ENCODE data around the gene MAS1L. TPM values are rescaled to one million over a fixed set of nuclear protein-coding genes. Genes with fewer than 3 reads are reported as not detected.
"Not testable (repeated sequence)": the region's sequence is repeated elsewhere in the genome, so short reads cannot be mapped to it uniquely, and the experiment has no call there.

Gene MAS1L
- polyA plus RNA-seq, 10 donors: not detected

DNA sequence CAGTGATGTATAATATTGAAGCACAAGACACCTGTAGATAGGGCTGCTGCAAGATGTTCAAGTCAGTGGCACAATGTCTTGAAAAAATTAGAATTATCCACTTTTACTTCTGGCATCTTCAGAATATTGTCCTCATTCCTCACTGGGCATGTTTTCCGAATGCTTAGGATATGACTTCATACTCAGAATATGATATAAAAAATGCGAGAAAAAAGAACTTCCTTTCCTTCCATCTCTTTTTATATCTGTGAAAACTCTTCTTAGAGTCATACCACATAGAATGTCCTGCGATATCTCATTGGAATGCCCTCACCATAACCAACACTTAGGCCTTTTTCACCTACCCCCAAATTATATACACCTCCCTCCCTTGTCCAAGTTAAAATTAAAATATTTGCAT is 4.6 kb downstream of the MAS1L start:
- no peak for DNase-seq

DNA sequence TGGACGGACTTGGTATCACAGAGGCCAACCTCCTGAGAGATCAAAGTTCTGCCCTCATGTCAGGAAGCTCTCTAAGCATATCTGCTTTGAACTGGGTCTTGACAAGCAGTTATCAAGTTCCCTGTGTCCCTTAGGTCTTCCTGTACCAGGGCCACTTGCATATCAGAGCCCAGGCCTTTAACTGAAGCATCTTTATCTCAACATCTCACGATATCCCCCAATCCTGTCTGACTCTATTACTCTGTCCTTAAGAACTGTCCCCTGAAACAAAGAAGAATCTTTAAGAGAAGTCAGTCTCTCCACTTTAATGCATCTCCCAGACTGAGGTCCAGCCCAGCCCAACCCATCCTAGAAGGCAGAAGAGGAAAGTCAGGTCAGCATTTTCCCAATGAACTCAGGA is 8.2 kb downstream of the MAS1L start:
- DNase-seq: no peak

DNA sequence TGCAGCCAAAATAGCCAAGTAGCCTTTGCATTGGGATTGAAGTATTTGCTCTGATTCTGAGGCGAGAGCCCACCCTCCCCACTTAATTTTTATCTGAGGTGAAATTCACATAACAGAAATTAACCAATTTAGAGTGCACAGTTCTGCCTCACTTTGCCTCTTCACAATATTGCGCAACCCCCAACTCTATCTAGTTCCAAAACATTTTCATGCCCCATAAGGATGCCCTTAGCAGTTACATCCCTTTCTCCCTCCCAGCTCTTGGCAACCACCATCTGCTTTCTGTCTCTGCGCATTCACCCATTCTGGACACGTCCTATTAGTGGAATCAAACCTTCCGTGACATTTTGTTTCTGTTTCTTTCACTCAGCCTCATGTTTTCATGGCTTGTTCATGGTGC is 9.0 kb downstream of the MAS1L start:
- no peak for DNase-seq

DNA sequence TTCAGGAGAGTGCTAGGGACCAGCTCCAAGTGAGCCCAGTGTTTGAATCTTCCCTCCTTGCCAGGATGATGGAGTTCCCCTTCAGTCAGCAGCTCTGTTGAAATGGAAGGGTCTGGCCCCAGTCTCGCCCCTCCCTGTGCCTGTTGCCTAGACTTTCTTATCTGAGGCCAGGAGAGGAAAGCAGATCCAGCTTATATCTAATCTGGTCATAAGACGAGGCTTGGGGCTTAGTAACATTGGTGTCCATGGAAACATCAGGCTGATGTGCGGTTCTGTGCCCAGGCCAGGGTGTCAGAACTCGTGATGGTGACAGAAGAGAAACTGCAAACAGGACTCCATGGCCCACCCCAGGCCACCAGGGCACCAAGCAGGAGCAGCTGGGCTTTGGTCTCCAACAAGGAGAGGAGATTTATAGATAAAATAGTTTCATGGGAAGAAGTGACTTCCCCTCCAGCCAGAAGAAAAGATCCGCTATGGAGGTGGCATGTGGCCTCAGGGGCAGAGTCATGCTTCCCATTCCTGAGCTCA is 9.8 kb downstream of the MAS1L start:
- no peak for DNase-seq

- no peak for DNase-seq
Observed at GRCh38 chr6:29474996-29475395, 12.8 kb downstream of the MAS1L start.

DNA sequence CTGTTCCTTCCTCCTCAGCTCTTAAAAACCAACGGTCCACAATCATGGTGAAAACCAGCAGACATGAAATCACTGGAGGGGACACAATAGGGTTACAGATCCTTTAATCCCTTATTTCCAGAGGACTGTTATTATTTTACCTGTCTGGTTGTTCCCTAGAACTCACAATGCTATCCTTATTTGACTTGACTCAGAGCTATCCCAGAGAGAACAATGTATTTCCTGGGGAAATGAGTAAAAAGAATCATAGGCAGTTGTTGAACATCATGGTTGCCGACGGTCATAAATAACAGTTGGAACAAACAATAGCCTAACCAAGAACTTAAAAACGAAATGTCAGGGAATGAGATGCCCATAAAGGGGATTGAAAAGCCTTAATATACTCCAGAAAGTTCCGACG is 21.5 kb downstream of the MAS1L start:
- no peak for DNase-seq

DNA sequence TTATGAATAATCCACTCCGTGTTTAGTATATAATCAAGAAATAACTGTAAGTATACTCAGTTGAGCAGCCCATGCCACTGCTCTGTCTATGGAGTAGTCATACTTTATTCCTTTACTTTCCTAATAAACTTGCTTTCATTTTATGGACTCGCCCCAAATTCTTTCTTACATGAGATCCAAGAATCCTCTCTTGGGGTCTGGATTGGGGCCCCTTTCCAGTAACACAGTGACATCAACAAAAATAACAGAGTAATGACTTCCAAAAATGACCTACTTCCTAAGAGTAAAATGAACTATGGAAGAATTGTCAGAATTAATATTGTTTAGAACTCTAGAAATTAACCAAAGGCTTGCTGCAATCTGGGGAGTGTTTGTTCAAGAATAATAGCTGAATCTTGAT is 22.0 kb downstream of the MAS1L start:
- peak; percentile 1 to 26 (median 21) for DNase-seq

GRCh38 chr6:29465279-29465678 is 22.5 kb downstream of the MAS1L start:
- DNase-seq: no peak

- no peak for DNase-seq
Observed at GRCh38 chr6:29462022-29462421, 25.7 kb downstream of the MAS1L start.

DNA sequence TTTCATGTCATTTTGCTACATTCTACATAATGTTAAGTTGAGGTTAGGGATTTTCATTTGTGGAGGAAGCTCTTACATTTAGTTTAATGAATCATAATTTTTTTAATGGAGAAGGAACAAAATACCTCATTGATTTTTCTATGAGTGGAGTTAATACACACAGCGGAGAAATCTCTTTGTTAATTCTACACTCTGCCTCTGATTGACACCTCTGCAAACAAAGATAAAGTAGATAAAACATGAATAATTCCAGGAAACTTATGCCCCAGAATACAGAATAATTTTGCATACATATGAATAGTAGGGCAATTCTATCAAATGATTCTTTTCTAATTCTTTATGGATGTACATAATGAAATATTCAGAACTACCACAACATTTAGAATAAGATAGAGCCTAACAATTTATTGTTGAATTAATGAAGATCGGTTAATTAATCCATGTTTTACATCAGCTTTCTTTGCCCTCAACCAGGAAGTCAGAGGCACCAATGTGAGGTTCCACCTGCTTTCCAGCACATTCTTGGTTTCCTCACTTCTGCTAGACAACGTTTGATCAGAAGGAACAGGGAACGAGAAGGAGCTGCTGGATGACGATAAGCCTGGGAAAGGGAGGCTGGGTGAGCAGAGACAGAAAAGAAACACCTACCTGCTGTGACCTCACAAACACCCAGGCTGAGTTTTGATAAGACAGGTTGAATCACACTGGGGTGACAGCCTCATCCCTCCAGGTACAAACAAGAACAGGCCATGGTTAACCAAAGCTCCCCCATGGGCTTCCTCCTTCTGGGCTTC is 26.5 kb downstream of the MAS1L start:
- no peak for DNase-seq

DNA sequence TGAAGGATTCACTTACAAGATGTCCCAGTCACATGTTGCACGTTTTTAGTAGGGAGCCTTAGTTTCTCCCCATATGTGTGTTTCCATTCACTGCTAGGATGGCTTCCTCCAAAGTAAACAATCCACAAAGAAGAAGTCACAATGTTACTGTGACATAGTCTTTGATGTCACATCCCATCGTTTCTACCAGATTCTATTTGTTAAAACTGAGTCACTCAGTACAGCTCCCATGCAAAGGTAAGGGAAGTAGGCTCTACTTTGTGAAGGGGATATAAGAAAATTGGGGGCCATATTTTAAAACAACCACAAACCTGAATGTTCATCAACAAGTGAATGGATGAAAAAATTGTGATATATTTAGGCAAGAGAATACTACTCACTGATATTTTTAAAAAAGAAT is 30.8 kb downstream of the MAS1L start, which contains the start of the genes OR11A1 and OR2H1:
OR11A1 (minus strand) TSS at position 101 of the 400 bp plus-strand sequence. CDS start 29,430 bp downstream, outside the sequence.
OR2H1 (plus strand) TSS at position 185 of the 400 bp plus-strand sequence. CDS start 4,615 bp downstream, outside the sequence.
- DNase-seq: no peak

DNA sequence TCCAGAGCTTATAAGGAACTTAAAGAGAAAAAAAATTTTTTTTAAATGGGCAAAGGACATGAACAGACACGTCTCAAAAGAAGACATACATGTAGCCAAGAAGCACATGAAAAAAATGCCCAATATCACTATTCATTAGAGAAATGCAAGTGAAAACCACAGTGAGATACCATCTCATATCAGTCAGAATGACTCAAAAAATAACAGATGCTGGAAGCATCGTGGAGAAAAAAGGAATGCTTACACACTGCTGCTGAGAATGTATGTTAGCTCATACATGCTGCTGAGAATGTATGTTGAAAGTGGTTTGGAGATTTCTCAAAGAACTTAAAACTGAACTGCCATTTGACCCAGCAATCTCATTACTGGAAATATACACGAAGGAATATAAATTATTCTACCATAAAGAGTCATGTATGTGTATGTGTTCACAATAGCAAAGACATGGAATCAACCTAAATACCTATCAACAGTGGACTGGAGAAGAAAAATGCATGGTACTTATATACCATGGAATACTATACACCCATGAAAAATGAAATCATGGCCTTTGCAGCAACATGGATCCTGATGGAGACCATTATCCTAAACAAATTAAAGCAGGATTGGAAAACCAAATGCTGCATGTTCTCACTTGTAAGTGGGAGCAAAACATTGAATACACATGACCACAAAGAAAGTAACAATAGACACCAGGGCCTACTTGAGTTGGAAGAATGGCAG is 36.1 kb downstream of the MAS1L start:
- DNase-seq: no peak

- DNase-seq: no peak
Observed at GRCh38 chr6:29447670-29448069, 40.1 kb downstream of the MAS1L start.

DNA sequence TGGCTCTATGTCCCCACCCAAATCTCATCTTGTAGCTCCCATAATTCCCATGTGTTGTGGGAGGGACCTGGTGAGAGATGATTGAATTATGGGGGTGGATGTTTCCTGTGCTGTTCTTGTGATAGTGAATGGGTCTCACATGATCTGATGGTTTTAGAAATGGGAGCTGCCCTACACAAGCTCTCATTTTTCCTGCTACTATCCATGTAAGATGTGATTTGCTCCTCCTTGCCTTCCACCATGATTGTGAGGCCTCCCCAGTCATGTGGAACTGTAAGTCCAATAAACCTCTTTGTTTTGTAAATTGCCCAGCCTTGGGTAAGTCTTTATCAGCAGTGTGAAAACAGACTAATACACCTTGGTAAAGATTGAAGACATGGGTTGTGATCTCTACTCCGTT is 43.7 kb downstream of the MAS1L start:
- DNase-seq: not testable (repeated sequence)

DNA sequence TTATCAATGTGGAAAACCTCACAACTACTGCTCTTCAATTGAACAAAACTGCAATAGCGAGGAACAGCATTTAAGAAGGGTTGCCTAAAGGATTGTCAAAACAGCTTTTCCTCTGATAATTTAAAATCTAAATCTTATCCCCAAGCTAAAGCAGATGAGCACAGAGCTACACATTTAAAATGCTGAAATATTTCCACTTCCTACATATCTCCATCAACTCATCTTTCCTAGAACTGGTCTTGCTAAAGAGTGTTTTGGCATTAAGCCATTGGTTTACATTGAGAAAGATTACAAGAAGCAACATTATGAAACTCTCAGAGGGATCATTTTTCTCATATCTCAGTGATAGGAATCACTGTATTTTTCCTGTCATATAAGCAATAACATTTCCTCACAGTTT is 45.0 kb downstream of the MAS1L start:
- no peak for DNase-seq

GRCh38 chr6:29439006-29439405 is 48.8 kb downstream of the MAS1L start, which contains the start of gene OR10C1:
OR10C1 (plus strand) TSS chr6:29439306; CDS start chr6:29440016, 710 bp downstream.
- no peak for DNase-seq

GRCh38 chr6:29436730-29437129 is 51.0 kb downstream of the MAS1L start:
- DNase-seq: not testable (repeated sequence)

Other genes starting within 250 kb of the MAS1L start
- gene OR14J1, start 186.3 kb downstream of the MAS1L start, polyA plus RNA-seq (ENCODE audit: insufficient read length in 10 of 10): under 1 TPM in 4 of 10 donors, not detected in 6; 0.03 to 0.07 (median 0.04) TPM
- gene OR5V1, start 119.1 kb downstream of the MAS1L start, polyA plus RNA-seq (ENCODE audit: insufficient read length in 10 of 10): not detected
- not detected for gene OR12D3, start 112.7 kb downstream of the MAS1L start, polyA plus RNA-seq (ENCODE audit: insufficient read length in 10 of 10)
- not detected for gene OR12D2, start 92.3 kb downstream of the MAS1L start, polyA plus RNA-seq (ENCODE audit: insufficient read length in 10 of 10)
- not detected for gene OR12D1, start 73.0 kb downstream of the MAS1L start, polyA plus RNA-seq (ENCODE audit: insufficient read length in 10 of 10)
- not detected for gene OR10C1, start 48.6 kb downstream of the MAS1L start, polyA plus RNA-seq (ENCODE audit: insufficient read length in 10 of 10)
- gene OR11A1, start 30.9 kb downstream of the MAS1L start, polyA plus RNA-seq (ENCODE audit: insufficient read length in 10 of 10): not detected
- gene OR2H1, start 30.8 kb downstream of the MAS1L start, polyA plus RNA-seq (ENCODE audit: insufficient read length in 10 of 10): not detected
- 1 to 10 TPM in 2 of 10 donors, under 1 TPM in 8; 0.15 to 3.7 (median 0.38) TPM for gene UBD, start 71.8 kb upstream of the MAS1L start, polyA plus RNA-seq (ENCODE audit: insufficient read length in 10 of 10)
- under 1 TPM in 8 of 10 donors, not detected in 2; 0.07 to 0.32 (median 0.21) TPM for gene OR2H2, start 97.2 kb upstream of the MAS1L start, polyA plus RNA-seq (ENCODE audit: insufficient read length in 10 of 10)
- 10 to 100 TPM; 22.9 to 64.3 (median 33.5) TPM for gene GABBR1, start 145.2 kb upstream of the MAS1L start, polyA plus RNA-seq (ENCODE audit: insufficient read length in 10 of 10)
- not detected for gene MOG, start 169.1 kb upstream of the MAS1L start, polyA plus RNA-seq (ENCODE audit: insufficient read length in 10 of 10)
- gene ZFP57, start 193.2 kb upstream of the MAS1L start, polyA plus RNA-seq (ENCODE audit: insufficient read length in 10 of 10): under 1 TPM in 3 of 10 donors, not detected in 7; 0.09 to 0.57 (median 0.19) TPM
- gene HLA-F, start 235.5 kb upstream of the MAS1L start, polyA plus RNA-seq (ENCODE audit: insufficient read length in 10 of 10): 10 to 100 TPM in 2 of 10 donors, 1 to 10 TPM in 8; 5.0 to 25.3 (median 6.8) TPM

Data from muscle of back (tissue), 11 donors.